Sigmoid colon (tissue), 7 donors: ENCODE measurements around the gene SNRPD1. TPM values are rescaled to one million over a fixed set of nuclear protein-coding genes. Genes with fewer than 3 reads are reported as not detected.
"Not testable (repeated sequence)": the region's sequence is repeated elsewhere in the genome, so short reads cannot be mapped to it uniquely, and the experiment has no call there.

Experiments
- DNase-seq: peaks from one replicate; pipeline ENCODE4 v3.0.0-alpha.2; 2019
- H3K27ac ChIP-seq, 4 donors: fragments of 200-600 bp; sonication (generic); one replicate each; pipeline ENCODE4 v1.5.1; 2016 to 2019; ENCODE audit warnings: mild to moderate bottlenecking in 1 of 4
- H3K27me3 ChIP-seq, 3 donors: fragments of 200-600 bp; sonication (generic); one replicate each; pipeline ENCODE4 v1.5.1; 2019; ENCODE audit warnings: mild to moderate bottlenecking in 1 of 3
- H3K36me3 ChIP-seq, 4 donors: fragments of 200-600 bp; sonication (generic); one replicate each; pipeline ENCODE4 v1.5.1; 2016 to 2019
- H3K4me1 ChIP-seq, 4 donors: fragments of 200-600 bp; sonication (generic); one replicate each; pipeline ENCODE4 v1.5.1; 2017 to 2019
- H3K4me3 ChIP-seq, 4 donors: fragments of 200-600 bp; sonication (generic); one replicate each; pipeline ENCODE4 v1.5.1; 2017 to 2019; ENCODE audit warnings: mild to moderate bottlenecking in 2 of 4, moderate library complexity in 1 of 4
- H3K9me3 ChIP-seq, 4 donors: fragments of 200-600 bp in 3 of 4; sonication (generic) in 3 of 4; one replicate each; pipeline versions ENCODE4 v1.5.1 to v1.6.1; 2013 to 2019
- CTCF ChIP-seq, 4 experiments: fragments of 450-650 bp in 3 of 4; fragments of 200-600 bp in 1 of 4; IDR thresholded peaks; one replicate each; pipeline ENCODE4 v1.5.1; 2016 to 2019; ENCODE audit warnings: antibody characterized with exemption in 4 of 4, mild to moderate bottlenecking in 3 of 4, moderate library complexity in 2 of 4
- EP300 ChIP-seq, 4 donors: sonication (generic); formaldehyde crosslinking; IDR thresholded peaks; one replicate each; pipeline ENCODE4 v1.6.1; 2017; ENCODE audit warnings: antibody characterized with exemption in 4 of 4
- POLR2A ChIP-seq, 2 donors: fragments of 450-650 bp; IDR thresholded peaks; one replicate each; pipeline ENCODE4 v1.6.1; 2016; ENCODE audit warnings: antibody characterized with exemption in 2 of 2, mild to moderate bottlenecking in 2 of 2, moderate library complexity in 2 of 2
- POLR2AphosphoS5 ChIP-seq, 4 donors: sonication (generic); formaldehyde crosslinking; IDR thresholded peaks; one replicate each; pipeline ENCODE4 v1.6.1; 2017; ENCODE audit warnings: antibody characterized with exemption in 4 of 4
- WGBS, 2 donors: extraction: QIAGEN DNeasy Blood & Tissue Kit; methylation state at CpG; one replicate each; pipeline ENCODE4 v1.1.7; 2013; 5-methylcytosine and 5-hydroxymethylcytosine counted together
- intact Hi-C: fragments of 100-400 bp; cut with DNase I; formaldehyde crosslinking; loops from one replicate; pipeline ENCODE4 v1.15.1; 2023
- polyA plus RNA-seq, 3 donors: library from polyadenylated mRNA; stranded (reverse); fragments of 200-250 nt; gene quantifications; one replicate each; pipeline ENCODE4 v1.2.3, GENCODE V29; 2013
- total RNA-seq, 4 donors: library from RNA; depleted of rRNA; stranded (reverse); fragments of >200 nt; gene quantifications; one replicate each; pipeline ENCODE4 v1.1.0, GENCODE V29; 2016
- donor health status: healthy with polysubstance abuse.
- donor health status: Bipolar disorder and iron deficiency.
- donor health status: healthy.

SNRPD1 gene
- total and polyA plus RNA-seq, 7 donors = 5.2 to 34.1 (median 10.3) TPM

GRCh38 chr18:21638822-21639221 lies 26.7 kb downstream of the SNRPD1 start:
- no peaks in the 10 kb centered on the region for H3K4me1 ChIP-seq
- no peak for DNase-seq
- H3K36me3 ChIP-seq = no peaks in the 10 kb centered on the region
- no peaks in the 10 kb centered on the region for H3K9me3 ChIP-seq
- intact Hi-C loops = no loop called here
- no peak overlapping the region for H3K27ac ChIP-seq
- TF ChIP-seq POLR2A (IDR thresholded peaks at IDR 0.05) (no peak), CTCF (IDR thresholded peaks at IDR 0.05) (no peak), EP300 (IDR thresholded peaks at IDR 0.05) (no peak), POLR2AphosphoS5 (IDR thresholded peaks at IDR 0.05) (no peak)
- 78 to 86% methylated on average over 3 of the region's 3 CpGs for WGBS, 2 donors
- no peaks in the 10 kb centered on the region for H3K27me3 ChIP-seq
- no peak overlapping the region for H3K4me3 ChIP-seq

GRCh38 chr18:21640375-21640774 lies 28.3 kb downstream of the SNRPD1 start:
- H3K9me3 ChIP-seq, H3K4me1 ChIP-seq, H3K27me3 ChIP-seq, DNase-seq, H3K4me3 ChIP-seq, H3K27ac ChIP-seq, H3K36me3 ChIP-seq, intact Hi-C loops: not testable (repeated sequence)
- 98% methylated on average over 5 of the region's 5 CpGs for WGBS, 2 donors

GRCh38 chr18:21650311-21650710 lies 38.2 kb downstream of the SNRPD1 start:
- Histone ChIP-seq H3K9me3 (no peaks in the 10 kb centered on the region), H3K36me3 (peaks cover 0 to 3% (median 0%) of the 10 kb centered on the region in 4 donors), H3K27me3 (no peaks in the 10 kb centered on the region), H3K27ac (no peak overlapping the region), H3K4me1 (no peaks in the 10 kb centered on the region), H3K4me3 (no peak overlapping the region)
- intact Hi-C loops = no loop called here
- TF ChIP-seq CTCF (IDR thresholded peaks at IDR 0.05) (no peak), EP300 (IDR thresholded peaks at IDR 0.05) (no peak), POLR2A (IDR thresholded peaks at IDR 0.05) (no peak), POLR2AphosphoS5 (IDR thresholded peaks at IDR 0.05) (no peak)
- no peak for DNase-seq
- WGBS, 2 donors = 94 to 95% methylated on average over 1 of the region's 1 CpG

GRCh38 chr18:21652073-21652472 lies 40.0 kb downstream of the SNRPD1 start:
- H3K36me3 ChIP-seq = peaks cover 0 to 3% (median 0%) of the 10 kb centered on the region in 4 donors
- H3K9me3 ChIP-seq = no peaks in the 10 kb centered on the region
- TF ChIP-seq POLR2A (IDR thresholded peaks at IDR 0.05) (no peak), EP300 (IDR thresholded peaks at IDR 0.05) (no peak), POLR2AphosphoS5 (IDR thresholded peaks at IDR 0.05) (no peak), CTCF (IDR thresholded peaks at IDR 0.05) (no peak)
- H3K27ac ChIP-seq = no peak overlapping the region
- 98% methylated on average over 4 of the region's 4 CpGs for WGBS, 2 donors
- no peaks in the 10 kb centered on the region for H3K4me1 ChIP-seq
- no peak overlapping the region for H3K4me3 ChIP-seq
- H3K27me3 ChIP-seq = no peaks in the 10 kb centered on the region
- no peak for DNase-seq
- intact Hi-C loops = no loop called here

- no peak overlapping the region for H3K27ac ChIP-seq
- H3K9me3 ChIP-seq = no peaks in the 10 kb centered on the region
- peaks cover 0 to 3% (median 0%) of the 10 kb centered on the region in 4 donors for H3K36me3 ChIP-seq
- DNase-seq = no peak
- WGBS, 2 donors = 97% methylated on average over 3 of the region's 3 CpGs
- no peaks in the 10 kb centered on the region for H3K27me3 ChIP-seq
- H3K4me1 ChIP-seq = no peaks in the 10 kb centered on the region
- intact Hi-C loops = no loop called here
- H3K4me3 ChIP-seq = no peak overlapping the region
- no peak for TF ChIP-seq CTCF (IDR thresholded peaks at IDR 0.05)
- TF ChIP-seq POLR2A (IDR thresholded peaks at IDR 0.05) = no peak
- no peak for TF ChIP-seq POLR2AphosphoS5 (IDR thresholded peaks at IDR 0.05)
- TF ChIP-seq EP300 (IDR thresholded peaks at IDR 0.05) = no peak
Observed at GRCh38 chr18:21653361-21653760, 41.2 kb downstream of the SNRPD1 start.
